Skeletal muscle tissue (tissue), 4 donors: ENCODE results near the gene MUC5B. TPM values are rescaled to one million over a fixed set of nuclear protein-coding genes. Genes with fewer than 3 reads are reported as not detected.

Source experiments
- H3K27ac ChIP-seq: one replicate; pipeline ENCODE4 v1.7.0; 2013; ENCODE audit warnings: mild to moderate bottlenecking, low read depth, low read length, inconsistent platforms
- H3K27me3 ChIP-seq, 3 donors: one replicate each; pipeline ENCODE4 v1.7.0; 2013; ENCODE audit warnings: low read length in 3 of 3; ENCODE audit not compliant: control insufficient read depth in 3 of 3, insufficient read depth in 3 of 3
- H3K36me3 ChIP-seq, 3 donors: one replicate each; pipeline ENCODE4 v1.7.0; 2013; ENCODE audit warnings: low read length in 3 of 3; ENCODE audit not compliant: control insufficient read depth in 3 of 3, insufficient read depth in 3 of 3
- H3K4me1 ChIP-seq, 3 donors: one replicate each; pipeline ENCODE4 v1.7.0; 2013; ENCODE audit warnings: low read length in 3 of 3, mild to moderate bottlenecking in 3 of 3; ENCODE audit not compliant: control insufficient read depth in 3 of 3, insufficient read depth in 3 of 3
- H3K4me3 ChIP-seq, 3 donors: one replicate each; pipeline ENCODE4 v1.7.0; 2013; ENCODE audit warnings: low read length in 3 of 3
- H3K9ac ChIP-seq, 3 donors: one replicate each; pipeline ENCODE4 v1.7.0; 2013; ENCODE audit warnings: low read length in 3 of 3, mild to moderate bottlenecking in 3 of 3, moderate library complexity in 2 of 3, low read depth in 1 of 3
- H3K9me3 ChIP-seq, 3 donors: one replicate each; pipeline ENCODE4 v1.7.0; 2013; ENCODE audit warnings: low read length in 3 of 3; ENCODE audit not compliant: control insufficient read depth in 3 of 3
- total RNA-seq: library from RNA; depleted of rRNA; stranded (reverse); fragments of >200 nt; gene quantifications from one replicate; pipeline ENCODE4 v1.2.3, GENCODE V29; 2014
- donor health status: Osteomylitis.

The MUC5B gene
- total RNA-seq, 1 donor from 2014 or later = not detected

DNA sequence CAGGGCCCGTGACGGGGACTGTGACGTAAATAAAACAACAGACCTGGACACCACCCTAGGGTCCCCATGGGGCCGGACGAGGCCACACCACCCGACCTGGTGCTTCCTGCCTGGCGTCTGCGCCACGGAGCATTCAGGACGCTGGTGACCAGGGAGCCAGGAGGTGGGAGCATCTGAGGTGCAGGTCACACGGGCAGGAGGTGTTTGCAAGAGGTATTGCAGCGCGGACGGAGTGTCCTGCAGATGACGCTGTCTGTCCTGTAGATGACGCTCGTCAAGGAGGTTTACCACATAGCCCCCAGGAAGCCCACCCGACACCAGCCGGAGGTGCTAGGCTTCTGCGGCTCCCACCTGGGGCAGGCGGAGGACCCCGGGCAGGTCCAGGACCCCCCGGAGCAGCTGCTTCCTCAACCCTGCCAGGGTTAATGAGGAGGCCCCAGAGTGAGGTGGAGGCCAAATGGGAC lies 986 bp upstream of the MUC5B start:
- Histone ChIP-seq H3K4me3 (no peak overlapping the region), H3K36me3 (no peaks in the 10 kb centered on the region), H3K9ac (no peak overlapping the region), H3K27ac (no peak overlapping the region), H3K4me1 (no peaks in the 10 kb centered on the region), H3K9me3 (no peaks in the 10 kb centered on the region), H3K27me3 (peaks cover 33 to 75% (median 60%) of the 10 kb centered on the region in 3 donors)

DNA sequence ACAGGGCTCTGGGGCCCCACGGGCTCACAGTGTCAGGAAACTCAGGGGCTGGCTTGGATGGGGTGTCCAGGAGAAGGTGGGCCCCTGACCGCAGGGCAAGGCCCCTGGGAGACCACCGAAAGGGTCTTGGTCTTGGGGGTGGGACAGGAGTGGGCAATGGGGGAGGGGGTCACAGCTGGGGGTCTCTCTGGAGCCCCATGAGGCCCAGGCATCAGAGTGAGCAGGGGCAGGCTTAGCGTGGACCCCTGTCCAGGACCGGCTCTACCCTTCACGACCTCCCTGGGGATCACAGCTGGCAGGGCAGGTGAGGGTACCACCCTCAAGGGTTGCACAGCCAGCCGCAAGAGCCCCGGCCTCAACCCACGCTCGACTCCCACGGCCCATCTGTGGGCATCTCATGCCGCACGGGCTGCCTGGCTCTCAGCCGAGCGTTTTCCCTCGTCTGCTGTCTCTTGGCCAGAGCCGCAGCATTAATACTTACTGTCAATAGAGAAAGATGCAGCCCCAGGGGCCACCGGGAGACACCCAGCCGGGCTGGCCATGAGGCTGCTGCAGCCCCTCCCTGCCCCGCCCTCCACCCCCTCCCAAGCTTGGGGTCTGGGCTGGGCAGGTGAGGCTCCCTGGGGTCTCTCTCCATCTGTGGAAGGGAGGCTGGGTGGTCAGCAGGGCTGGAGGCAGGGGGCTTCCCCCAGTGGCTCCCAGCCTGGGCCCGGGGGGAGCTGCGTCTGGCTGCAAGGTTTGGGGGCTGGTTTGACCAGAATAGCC lies 662 bp downstream of the MUC5B start:
- H3K9me3 ChIP-seq = no peaks in the 10 kb centered on the region
- no peak overlapping the region for H3K27ac ChIP-seq
- no peak overlapping the region for H3K4me3 ChIP-seq
- H3K36me3 ChIP-seq = no peaks in the 10 kb centered on the region
- no peak overlapping the region for H3K9ac ChIP-seq
- peaks cover 36 to 75% (median 63%) of the 10 kb centered on the region in 3 donors for H3K27me3 ChIP-seq
- no peaks in the 10 kb centered on the region for H3K4me1 ChIP-seq

DNA sequence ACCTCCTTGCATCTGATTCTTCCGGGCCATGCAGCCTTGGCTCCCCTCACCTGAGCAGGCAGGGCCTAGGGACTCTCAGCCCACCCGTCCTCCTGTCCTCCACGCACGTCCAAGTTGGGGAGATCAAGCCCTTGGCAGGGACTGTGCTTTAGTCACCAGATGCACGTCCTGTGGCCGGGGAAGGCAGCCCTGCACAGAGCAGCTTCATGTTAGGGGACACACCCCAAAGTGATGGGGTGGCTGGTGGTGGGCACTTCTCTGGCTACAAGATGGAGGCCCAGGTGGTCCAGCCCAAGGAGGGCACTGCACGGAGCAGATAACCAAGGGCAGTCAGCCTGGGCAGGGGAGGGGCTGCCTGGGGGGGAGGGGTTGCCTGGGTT lies 1.2 kb downstream of the MUC5B start:
- H3K4me1 ChIP-seq = no peaks in the 10 kb centered on the region
- H3K36me3 ChIP-seq = no peaks in the 10 kb centered on the region
- no peak overlapping the region for H3K9ac ChIP-seq
- no peaks in the 10 kb centered on the region for H3K9me3 ChIP-seq
- no peak overlapping the region for H3K4me3 ChIP-seq
- peaks cover 36 to 73% (median 61%) of the 10 kb centered on the region in 3 donors for H3K27me3 ChIP-seq
- H3K27ac ChIP-seq = no peak overlapping the region

DNA sequence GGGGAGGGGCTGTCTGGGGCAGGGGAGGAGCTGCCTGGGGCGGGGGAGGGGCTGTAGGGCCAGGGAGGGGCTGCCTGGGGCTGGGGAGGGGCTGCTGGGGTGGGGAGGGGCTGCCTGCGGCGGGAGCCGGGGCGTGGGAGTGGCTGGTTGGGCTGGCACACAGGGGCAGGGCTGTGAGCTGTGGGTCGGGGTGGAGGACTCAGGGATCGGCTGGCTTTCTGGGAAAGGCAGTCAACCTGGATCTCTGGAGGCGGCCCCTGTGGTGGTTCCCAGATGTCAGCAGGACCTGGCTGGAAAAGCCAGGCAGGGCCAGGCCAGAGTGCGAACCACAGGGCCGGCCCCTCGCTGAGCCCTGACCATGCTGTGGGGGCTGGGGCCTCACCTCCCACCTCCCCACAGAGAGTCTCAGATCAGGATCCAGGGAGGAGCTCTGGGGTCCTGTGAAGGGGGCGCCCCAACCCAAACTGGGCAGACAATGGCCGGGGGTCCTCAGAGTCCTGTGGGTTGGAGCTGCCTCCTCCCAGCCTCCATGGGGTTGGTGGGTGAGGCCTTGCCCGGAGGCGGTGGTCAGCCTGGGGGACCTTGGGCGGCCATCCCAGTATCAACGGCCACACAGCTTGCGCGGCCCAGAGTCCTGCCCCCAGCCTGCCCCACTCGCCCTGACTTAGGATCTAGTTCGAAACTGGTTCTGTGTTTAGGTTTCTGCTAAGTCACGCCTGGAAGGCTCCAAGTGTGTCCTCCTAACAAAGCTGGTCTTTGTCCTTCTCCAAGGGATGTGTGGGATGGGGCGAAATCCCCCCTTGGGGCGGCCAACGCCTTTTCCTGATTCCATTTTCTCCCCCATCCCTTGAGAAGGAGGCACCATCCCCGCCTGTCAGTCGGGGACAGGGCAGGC lies 1.9 kb downstream of the MUC5B start:
- Histone ChIP-seq H3K27ac (no peak overlapping the region), H3K9ac (no peak overlapping the region), H3K36me3 (no peaks in the 10 kb centered on the region), H3K9me3 (no peaks in the 10 kb centered on the region), H3K27me3 (peaks cover 40 to 73% (median 60%) of the 10 kb centered on the region in 3 donors), H3K4me3 (no peak overlapping the region), H3K4me1 (no peaks in the 10 kb centered on the region)

DNA sequence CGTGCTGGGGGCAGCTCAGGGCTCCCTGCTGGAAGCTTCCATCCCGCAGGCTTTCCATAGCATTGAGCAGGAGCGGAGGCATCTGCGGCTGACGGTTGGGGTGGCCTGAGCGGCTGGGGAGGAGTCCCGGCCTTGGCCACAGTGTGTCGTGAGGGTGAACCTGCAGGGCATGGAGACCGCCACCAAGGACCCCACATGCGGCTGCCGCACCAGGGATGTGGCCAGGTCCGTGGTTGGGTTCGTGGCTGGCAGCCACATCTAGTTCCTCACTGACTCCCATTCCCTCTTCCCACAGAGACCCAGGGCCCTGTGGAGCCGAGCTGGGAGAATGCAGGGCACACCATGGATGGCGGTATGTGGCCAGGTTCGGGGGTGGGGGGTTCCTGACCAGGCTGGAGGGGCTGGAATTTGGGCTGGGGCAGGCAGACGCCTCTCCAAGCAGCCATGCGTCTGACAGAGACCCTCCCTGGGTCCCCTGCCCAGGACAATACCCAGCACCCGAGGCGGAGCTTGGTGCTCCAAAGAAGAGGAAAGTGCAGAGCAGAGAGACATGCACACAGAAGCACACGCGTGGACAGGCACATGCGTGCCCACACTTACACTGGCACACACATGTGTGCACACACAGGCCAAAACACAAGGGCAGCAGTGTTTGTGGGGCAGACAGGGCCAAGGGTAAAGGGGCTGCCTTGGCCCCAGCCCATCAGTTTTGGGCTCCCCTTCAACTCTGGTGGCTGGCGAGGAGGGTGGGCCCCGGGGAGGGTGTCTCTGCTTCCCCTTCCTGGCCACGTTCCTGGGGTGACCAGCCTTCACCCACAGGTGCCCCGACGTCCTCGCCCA lies 2.7 kb downstream of the MUC5B start:
- H3K9me3 ChIP-seq = no peaks in the 10 kb centered on the region
- H3K27me3 ChIP-seq = peaks cover 47 to 71% (median 60%) of the 10 kb centered on the region in 3 donors
- H3K36me3 ChIP-seq = no peaks in the 10 kb centered on the region
- H3K9ac ChIP-seq = no peak overlapping the region
- no peaks in the 10 kb centered on the region for H3K4me1 ChIP-seq
- no peak overlapping the region for H3K4me3 ChIP-seq
- no peak overlapping the region for H3K27ac ChIP-seq

DNA sequence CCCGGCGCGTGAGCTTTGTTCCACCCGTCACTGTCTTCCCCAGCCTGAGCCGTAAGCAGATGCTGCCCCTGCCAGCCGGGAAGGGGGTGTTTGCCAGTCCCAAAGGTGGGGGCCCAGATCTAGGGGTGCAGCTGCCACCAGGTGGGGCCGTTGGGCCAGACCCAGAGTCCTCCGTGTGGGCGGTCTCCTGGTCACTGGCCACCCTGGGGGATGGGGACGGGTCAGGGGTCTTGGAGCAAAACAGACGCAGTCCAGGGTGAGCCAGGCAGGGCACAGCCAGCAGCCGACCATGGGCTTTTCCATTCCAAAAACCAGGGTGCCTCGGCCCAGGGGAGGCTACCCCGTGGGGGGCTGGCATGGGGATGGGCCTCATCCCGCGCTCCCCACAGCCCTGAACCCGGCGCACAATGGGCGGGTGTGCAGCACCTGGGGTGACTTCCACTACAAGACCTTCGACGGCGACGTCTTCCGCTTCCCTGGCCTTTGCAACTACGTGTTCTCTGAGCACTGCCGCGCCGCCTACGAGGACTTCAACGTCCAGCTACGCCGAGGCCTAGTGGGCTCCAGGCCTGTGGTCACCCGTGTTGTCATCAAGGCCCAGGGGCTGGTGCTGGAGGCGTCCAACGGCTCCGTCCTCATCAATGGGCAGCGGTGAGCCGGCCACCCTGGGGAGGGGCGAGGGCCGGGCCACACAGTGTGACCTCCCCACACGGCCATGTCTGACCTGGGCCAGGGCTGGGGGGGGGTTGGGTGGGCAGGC lies 3.5 kb downstream of the MUC5B start:
- Histone ChIP-seq H3K9ac (no peak overlapping the region), H3K9me3 (no peaks in the 10 kb centered on the region), H3K4me3 (no peak overlapping the region), H3K36me3 (no peaks in the 10 kb centered on the region), H3K27me3 (peaks cover 39 to 68% (median 61%) of the 10 kb centered on the region in 3 donors), H3K4me1 (no peaks in the 10 kb centered on the region), H3K27ac (no peak overlapping the region)

DNA sequence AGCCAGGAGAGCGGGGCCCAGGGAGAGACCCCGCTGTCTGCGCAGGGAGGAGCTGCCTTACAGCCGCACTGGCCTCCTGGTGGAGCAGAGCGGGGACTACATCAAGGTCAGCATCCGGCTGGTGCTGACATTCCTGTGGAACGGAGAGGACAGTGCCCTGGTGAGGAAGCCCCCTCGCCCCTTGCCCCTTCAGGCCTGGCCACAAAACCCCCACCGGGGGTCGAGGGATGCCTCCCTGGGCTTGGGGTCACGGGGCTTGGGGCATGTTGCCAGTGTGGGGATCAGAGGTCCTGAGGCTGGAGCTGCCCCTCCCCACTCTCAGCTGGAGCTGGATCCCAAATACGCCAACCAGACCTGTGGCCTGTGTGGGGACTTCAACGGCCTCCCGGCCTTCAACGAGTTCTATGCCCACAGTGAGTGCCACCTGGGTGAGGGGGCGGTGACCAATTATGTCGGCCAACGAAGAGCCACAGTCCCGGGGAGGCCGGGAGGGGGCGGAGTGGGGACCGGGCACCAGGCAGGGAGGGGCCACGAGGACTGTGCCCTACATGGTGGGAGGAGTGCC lies 4.2 kb downstream of the MUC5B start:
- peaks cover 33 to 63% (median 60%) of the 10 kb centered on the region in 3 donors for H3K27me3 ChIP-seq
- no peak overlapping the region for H3K4me3 ChIP-seq
- no peak overlapping the region for H3K27ac ChIP-seq
- H3K9ac ChIP-seq = no peak overlapping the region
- no peaks in the 10 kb centered on the region for H3K36me3 ChIP-seq
- no peaks in the 10 kb centered on the region for H3K4me1 ChIP-seq
- no peaks in the 10 kb centered on the region for H3K9me3 ChIP-seq

DNA sequence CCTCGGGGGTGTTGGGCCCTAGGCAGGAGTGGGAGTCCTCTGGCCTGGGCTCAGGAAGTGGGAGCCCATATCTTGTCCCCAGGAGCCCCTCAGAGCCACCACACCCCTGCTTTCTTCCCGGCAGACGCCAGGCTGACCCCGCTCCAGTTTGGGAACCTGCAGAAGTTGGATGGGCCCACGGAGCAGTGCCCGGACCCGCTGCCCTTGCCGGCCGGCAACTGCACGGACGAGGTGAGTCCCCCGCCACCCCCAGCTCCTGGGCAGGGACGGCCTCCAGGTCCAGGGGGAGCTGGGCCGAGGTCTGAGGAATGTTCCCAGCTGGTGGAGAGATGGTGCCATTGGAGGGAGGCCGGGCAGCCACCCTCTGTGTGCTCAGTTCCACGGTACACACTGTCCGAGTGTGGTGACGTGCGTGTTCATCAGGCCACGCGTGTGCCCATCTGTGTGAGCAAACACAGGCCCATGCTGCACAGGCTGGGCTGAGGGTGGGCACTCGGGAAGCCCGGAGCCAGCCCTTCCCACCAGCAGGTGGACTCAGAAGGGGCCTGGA lies 4.8 kb downstream of the MUC5B start:
- H3K4me1 ChIP-seq = no peaks in the 10 kb centered on the region
- no peaks in the 10 kb centered on the region for H3K36me3 ChIP-seq
- H3K9me3 ChIP-seq = no peaks in the 10 kb centered on the region
- no peak overlapping the region for H3K27ac ChIP-seq
- H3K9ac ChIP-seq = no peak overlapping the region
- H3K4me3 ChIP-seq = no peak overlapping the region
- peaks cover 30 to 61% (median 60%) of the 10 kb centered on the region in 3 donors for H3K27me3 ChIP-seq
